Measurements from ENCODE around the gene IQCF6. TPM values are rescaled to one million over a fixed set of nuclear protein-coding genes. Genes with fewer than 3 reads are reported as not detected.
"Not testable (repeated sequence)": the region's sequence is repeated elsewhere in the genome, so short reads cannot be mapped to it uniquely, and the experiment has no call there.

Gene IQCF6
- total RNA-seq, 1 donor from 2014 or later = not detected

GRCh38 chr3:51777985-51778384 is 1.1 kb downstream of the IQCF6 start:
- no peak overlapping the region for H3K27ac Mint-ChIP-seq (ENCODE audit: unreplicated experiment)

DNA sequence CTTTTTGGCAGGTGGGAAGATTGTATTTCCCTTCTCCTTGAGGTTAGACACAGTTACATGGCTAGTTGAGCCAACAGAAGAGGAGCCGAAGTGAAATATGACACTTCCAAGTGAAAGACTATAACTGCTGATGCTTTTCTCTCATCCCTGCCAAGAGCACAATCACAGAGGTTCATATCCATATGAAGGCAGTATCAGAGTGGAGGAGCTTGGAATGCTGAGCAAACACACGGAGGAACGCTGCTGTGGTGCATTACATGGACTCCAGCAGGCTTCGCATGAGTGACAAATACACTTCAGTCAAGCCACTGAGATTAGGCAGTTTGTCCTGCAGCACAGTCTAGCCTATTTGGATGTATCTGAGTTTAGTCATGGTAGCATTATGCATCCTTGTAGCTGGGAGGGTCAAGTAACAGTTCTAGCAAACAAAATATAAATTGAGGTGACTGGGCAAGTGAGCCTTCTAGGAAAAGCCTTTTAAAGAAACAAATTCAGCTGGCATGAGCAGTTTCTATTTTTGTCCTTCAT is 5.4 kb downstream of the IQCF6 start:
- no peaks in the 10 kb centered on the region for H3K4me1 Mint-ChIP-seq (ENCODE audit: low read depth)
- no peak overlapping the region for H3K27ac Mint-ChIP-seq (ENCODE audit: unreplicated experiment)
- peaks cover 3% of the 10 kb centered on the region for H3K9me3 Mint-ChIP-seq (ENCODE audit: low read depth)
- TF ChIP-seq CTCF (IDR thresholded peaks at IDR 0.05) = no peak
- peaks cover 35% of the 10 kb centered on the region for H3K27me3 Mint-ChIP-seq (ENCODE audit: low read depth)
- DNase-seq (ENCODE audit: low spot score) = no peak
- H3K36me3 Mint-ChIP-seq (ENCODE audit: low read depth) = peaks cover 1% of the 10 kb centered on the region
- no peak overlapping the region for H3K4me3 Mint-ChIP-seq (ENCODE audit: unreplicated experiment)

More at GRCh38 chr3:51777985-51778384, 1.1 kb downstream of the IQCF6 start:
- no peak for DNase-seq (ENCODE audit: low spot score)
- Mint-ChIP-seq H3K9me3 (ENCODE audit: low read depth) (peaks cover 3% of the 10 kb centered on the region), H3K27me3 (ENCODE audit: low read depth) (peaks cover 20% of the 10 kb centered on the region), H3K4me3 (ENCODE audit: unreplicated experiment) (no peak overlapping the region), H3K4me1 (ENCODE audit: low read depth) (no peaks in the 10 kb centered on the region), H3K36me3 (ENCODE audit: low read depth) (no peaks in the 10 kb centered on the region)
- no peak for TF ChIP-seq CTCF (IDR thresholded peaks at IDR 0.05)

- Mint-ChIP-seq H3K4me3 (ENCODE audit: unreplicated experiment) (no peak overlapping the region), H3K36me3 (ENCODE audit: low read depth) (no peaks in the 10 kb centered on the region), H3K4me1 (ENCODE audit: low read depth) (no peaks in the 10 kb centered on the region), H3K27ac (ENCODE audit: unreplicated experiment) (no peak overlapping the region), H3K9me3 (ENCODE audit: low read depth) (peaks cover 26% of the 10 kb centered on the region), H3K27me3 (ENCODE audit: low read depth) (peaks cover 9% of the 10 kb centered on the region)
- DNase-seq (ENCODE audit: low spot score) = no peak
- TF ChIP-seq CTCF (IDR thresholded peaks at IDR 0.05) = no peak
Observed at GRCh38 chr3:51759203-51759602, 19.8 kb downstream of the IQCF6 start.

DNA sequence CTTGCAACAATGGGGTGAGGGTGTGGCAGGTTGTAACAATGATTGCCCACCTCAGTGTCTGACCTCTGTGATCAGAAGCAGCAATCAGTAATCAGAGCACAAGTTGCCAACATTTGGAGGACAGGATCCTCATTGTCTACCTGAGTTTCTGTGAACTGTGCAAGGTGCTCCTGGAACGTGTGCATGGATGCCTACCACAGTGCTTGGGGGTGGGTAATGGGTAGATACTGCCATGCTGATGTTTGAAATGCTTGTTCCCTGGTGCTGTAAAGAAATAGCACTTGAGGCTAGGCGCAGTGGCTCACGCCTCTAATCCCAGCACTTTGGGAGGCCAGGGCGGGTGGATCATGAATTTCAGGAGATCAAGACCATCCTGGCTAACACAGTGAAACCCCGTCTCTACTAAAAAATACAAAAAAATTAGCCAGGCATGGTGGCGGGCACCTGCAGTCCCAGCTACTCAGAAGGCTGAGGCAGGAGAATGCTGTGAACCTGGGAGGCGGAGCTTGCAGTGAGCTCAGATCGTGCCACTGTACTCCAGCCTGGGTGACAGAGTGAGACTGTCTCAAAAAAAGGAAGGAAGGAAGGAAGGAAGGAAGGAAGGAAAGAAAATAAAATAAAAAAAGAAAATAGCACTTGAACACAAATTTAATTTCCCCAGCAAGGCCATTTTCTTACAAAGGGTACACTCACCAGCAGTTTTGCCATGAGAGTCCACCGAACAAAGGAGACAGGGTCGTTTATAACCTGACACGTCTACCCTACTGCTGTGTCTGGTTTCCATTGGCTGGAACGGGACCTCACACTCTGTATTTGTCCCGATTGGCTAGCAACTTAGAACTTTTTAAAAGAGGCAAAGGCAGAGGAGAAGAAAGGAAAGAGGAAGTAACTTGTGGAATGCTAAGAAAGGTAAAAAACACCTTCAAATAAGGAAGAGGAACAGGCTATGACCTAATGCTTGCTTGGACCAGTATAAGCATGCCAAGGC is 25.0 kb downstream of the IQCF6 start:
- H3K27me3 Mint-ChIP-seq (ENCODE audit: low read depth) = peaks cover 13% of the 10 kb centered on the region
- not testable (repeated sequence) for DNase-seq (ENCODE audit: low spot score); H3K36me3 Mint-ChIP-seq (ENCODE audit: low read depth); H3K4me3 Mint-ChIP-seq (ENCODE audit: unreplicated experiment); H3K27ac Mint-ChIP-seq (ENCODE audit: unreplicated experiment); H3K4me1 Mint-ChIP-seq (ENCODE audit: low read depth)
- H3K9me3 Mint-ChIP-seq (ENCODE audit: low read depth) = peaks cover 10% of the 10 kb centered on the region

- Mint-ChIP-seq H3K27me3 (ENCODE audit: low read depth) (peaks cover 7% of the 10 kb centered on the region), H3K36me3 (ENCODE audit: low read depth) (no peaks in the 10 kb centered on the region), H3K4me3 (ENCODE audit: unreplicated experiment) (no peak overlapping the region), H3K4me1 (ENCODE audit: low read depth) (no peaks in the 10 kb centered on the region), H3K27ac (ENCODE audit: unreplicated experiment) (no peak overlapping the region), H3K9me3 (ENCODE audit: low read depth) (peaks cover 7% of the 10 kb centered on the region)
- DNase-seq (ENCODE audit: low spot score) = no peak
- no peak for TF ChIP-seq CTCF (IDR thresholded peaks at IDR 0.05)
Observed at GRCh38 chr3:51751287-51751686, 27.8 kb downstream of the IQCF6 start.
